Fibroblast of pulmonary artery (primary cell): ENCODE measurements around the gene SMYD3.
"Not testable (repeated sequence)": the region's sequence is repeated elsewhere in the genome, so short reads cannot be mapped to it uniquely, and the experiment has no call there.

Source experiments
- DNase-seq: peaks from one replicate; pipeline ENCODE4 v3.0.0-alpha.2; 2010; ENCODE audit warnings: low read depth
- H3K4me3 ChIP-seq: replicated peaks from 2 replicates; pipeline ENCODE4 v1.5.1; 2011; ENCODE audit warnings: low read depth, mild to moderate bottlenecking, control low read depth, low read length, moderate library complexity
- CTCF ChIP-seq: IDR thresholded peaks from 2 replicates; pipeline ENCODE4 v1.5.1; 2011; ENCODE audit warnings: mild to moderate bottlenecking, control low read depth, low read length, inconsistent platforms; ENCODE audit errors: missing control alignments

The SMYD3 gene

GRCh38 chr1:246074421-246074820 is 432.7 kb downstream of the SMYD3 start:
- TF ChIP-seq CTCF = no peak
- no peak overlapping the region for H3K4me3 ChIP-seq
- DNase-seq = no peak

- TF ChIP-seq CTCF = no peak
- DNase-seq = no peak
These were observed 434.6 kb downstream of the SMYD3 start for GRCh38 chr1:246072456-246072955.

GRCh38 chr1:246071981-246072380 is 435.1 kb downstream of the SMYD3 start:
- DNase-seq, H3K4me3 ChIP-seq: not testable (repeated sequence)

More at GRCh38 chr1:246072456-246072955, 434.6 kb downstream of the SMYD3 start:
- no peak overlapping the region for H3K4me3 ChIP-seq

- H3K4me3 ChIP-seq, DNase-seq: not testable (repeated sequence)
These were observed 435.5 kb downstream of the SMYD3 start for GRCh38 chr1:246071561-246071960.

- DNase-seq = no peak
These were observed 437.5 kb downstream of the SMYD3 start for GRCh38 chr1:246069581-246069980.

GRCh38 chr1:246068619-246069509 is 438.2 kb downstream of the SMYD3 start:
- H3K4me3 ChIP-seq = no peak overlapping the region
- no peak for TF ChIP-seq CTCF

More at GRCh38 chr1:246069581-246069980, 437.5 kb downstream of the SMYD3 start:
- TF ChIP-seq CTCF = no peak
- no peak overlapping the region for H3K4me3 ChIP-seq

GRCh38 chr1:246068217-246068512 is 438.9 kb downstream of the SMYD3 start:
- no peak overlapping the region for H3K4me3 ChIP-seq
- no peak for DNase-seq
- TF ChIP-seq CTCF = no peak

More at GRCh38 chr1:246068619-246069509, 438.2 kb downstream of the SMYD3 start:
- no peak for DNase-seq
